ENCODE results near the gene WEE1.

DNA sequence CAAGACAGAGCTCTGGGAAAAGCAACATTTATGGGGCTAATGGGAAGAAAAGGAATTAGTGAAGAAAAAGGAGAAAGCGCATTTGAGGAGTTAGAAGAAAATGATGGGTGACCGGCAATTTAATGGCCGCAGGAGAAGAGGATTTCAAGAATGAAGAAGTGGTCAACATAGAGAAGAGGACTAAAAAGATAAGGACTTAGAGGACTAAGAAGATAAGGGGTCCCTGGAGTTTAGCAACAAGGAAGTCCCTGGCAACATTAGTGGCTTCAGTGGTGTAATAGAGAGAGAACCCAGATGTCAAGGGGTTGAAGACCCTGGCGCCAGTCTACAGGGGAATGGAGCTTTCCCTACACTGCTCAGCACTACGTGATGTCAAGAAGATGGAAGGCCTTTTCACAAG lies 32.3 kb downstream of the WEE1 start:
- TF ChIP-seq, protein P1, sequence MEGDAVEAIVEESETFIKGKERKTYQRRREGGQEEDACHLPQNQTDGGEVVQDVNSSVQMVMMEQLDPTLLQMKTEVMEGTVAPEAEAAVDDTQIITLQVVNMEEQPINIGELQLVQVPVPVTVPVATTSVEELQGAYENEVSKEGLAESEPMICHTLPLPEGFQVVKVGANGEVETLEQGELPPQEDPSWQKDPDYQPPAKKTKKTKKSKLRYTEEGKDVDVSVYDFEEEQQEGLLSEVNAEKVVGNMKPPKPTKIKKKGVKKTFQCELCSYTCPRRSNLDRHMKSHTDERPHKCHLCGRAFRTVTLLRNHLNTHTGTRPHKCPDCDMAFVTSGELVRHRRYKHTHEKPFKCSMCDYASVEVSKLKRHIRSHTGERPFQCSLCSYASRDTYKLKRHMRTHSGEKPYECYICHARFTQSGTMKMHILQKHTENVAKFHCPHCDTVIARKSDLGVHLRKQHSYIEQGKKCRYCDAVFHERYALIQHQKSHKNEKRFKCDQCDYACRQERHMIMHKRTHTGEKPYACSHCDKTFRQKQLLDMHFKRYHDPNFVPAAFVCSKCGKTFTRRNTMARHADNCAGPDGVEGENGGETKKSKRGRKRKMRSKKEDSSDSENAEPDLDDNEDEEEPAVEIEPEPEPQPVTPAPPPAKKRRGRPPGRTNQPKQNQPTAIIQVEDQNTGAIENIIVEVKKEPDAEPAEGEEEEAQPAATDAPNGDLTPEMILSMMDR (IDR thresholded peaks at IDR 0.05): no peak
- TF ChIP-seq POLR2AphosphoS5 (IDR thresholded peaks at IDR 0.05; ENCODE audit: low read depth, low read length) (no peak), SIN3A (IDR thresholded peaks at IDR 0.05; ENCODE audit: borderline replicate concordance, insufficient read depth, low read depth, low read length) (no peak), TCF7L2 (IDR thresholded peaks at IDR 0.05; ENCODE audit: low read depth, low read length) (no peak)
- TF ChIP-seq, protein P2, sequence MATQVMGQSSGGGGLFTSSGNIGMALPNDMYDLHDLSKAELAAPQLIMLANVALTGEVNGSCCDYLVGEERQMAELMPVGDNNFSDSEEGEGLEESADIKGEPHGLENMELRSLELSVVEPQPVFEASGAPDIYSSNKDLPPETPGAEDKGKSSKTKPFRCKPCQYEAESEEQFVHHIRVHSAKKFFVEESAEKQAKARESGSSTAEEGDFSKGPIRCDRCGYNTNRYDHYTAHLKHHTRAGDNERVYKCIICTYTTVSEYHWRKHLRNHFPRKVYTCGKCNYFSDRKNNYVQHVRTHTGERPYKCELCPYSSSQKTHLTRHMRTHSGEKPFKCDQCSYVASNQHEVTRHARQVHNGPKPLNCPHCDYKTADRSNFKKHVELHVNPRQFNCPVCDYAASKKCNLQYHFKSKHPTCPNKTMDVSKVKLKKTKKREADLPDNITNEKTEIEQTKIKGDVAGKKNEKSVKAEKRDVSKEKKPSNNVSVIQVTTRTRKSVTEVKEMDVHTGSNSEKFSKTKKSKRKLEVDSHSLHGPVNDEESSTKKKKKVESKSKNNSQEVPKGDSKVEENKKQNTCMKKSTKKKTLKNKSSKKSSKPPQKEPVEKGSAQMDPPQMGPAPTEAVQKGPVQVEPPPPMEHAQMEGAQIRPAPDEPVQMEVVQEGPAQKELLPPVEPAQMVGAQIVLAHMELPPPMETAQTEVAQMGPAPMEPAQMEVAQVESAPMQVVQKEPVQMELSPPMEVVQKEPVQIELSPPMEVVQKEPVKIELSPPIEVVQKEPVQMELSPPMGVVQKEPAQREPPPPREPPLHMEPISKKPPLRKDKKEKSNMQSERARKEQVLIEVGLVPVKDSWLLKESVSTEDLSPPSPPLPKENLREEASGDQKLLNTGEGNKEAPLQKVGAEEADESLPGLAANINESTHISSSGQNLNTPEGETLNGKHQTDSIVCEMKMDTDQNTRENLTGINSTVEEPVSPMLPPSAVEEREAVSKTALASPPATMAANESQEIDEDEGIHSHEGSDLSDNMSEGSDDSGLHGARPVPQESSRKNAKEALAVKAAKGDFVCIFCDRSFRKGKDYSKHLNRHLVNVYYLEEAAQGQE (IDR thresholded peaks at IDR 0.05; ENCODE audit: insufficient read depth in 1 of 2, low read depth in 2 of 2, low read length in 1 of 2): no peak
